ENCODE data around the gene LCTL. TPM values are rescaled to one million over a fixed set of nuclear protein-coding genes. Genes with fewer than 3 reads are reported as not detected.

Gene LCTL
- total RNA-seq, 1 experiment from 2014 or later, result not detected

- no peak for TF ChIP-seq CTCF (IDR thresholded peaks at IDR 0.05; ENCODE audit: unreplicated experiment)
- Mint-ChIP-seq H3K9me3 (ENCODE audit: unreplicated experiment) (no peaks in the 10 kb centered on the region), H3K4me3 (ENCODE audit: unreplicated experiment) (no peak overlapping the region), H3K4me1 (ENCODE audit: insufficient read depth, unreplicated experiment) (no peaks in the 10 kb centered on the region), H3K27ac (ENCODE audit: low read depth, unreplicated experiment) (no peak overlapping the region), H3K36me3 (ENCODE audit: insufficient read depth, unreplicated experiment) (no peaks in the 10 kb centered on the region), H3K27me3 (ENCODE audit: insufficient read depth, unreplicated experiment) (no peaks in the 10 kb centered on the region)
- ChIA-PET POLR2A (interaction anchor here (0.6 kb wide), 1 partner anchor 650 kb away, joined by 4 read pairs; no protein-coding TSS in a partner anchor), CTCF (no interaction called here)
- no peak for DNase-seq (ENCODE audit: unreplicated experiment)
- intact Hi-C loops (cut with micrococcal nuclease), result no loop called here
- BruUV-seq (replicated peaks), result no TSS peak
Observed at GRCh38 chr15:66611257-66612053, 45.7 kb upstream of the LCTL start.

GRCh38 chr15:66609876-66610275 lies 44.1 kb upstream of the LCTL start:
- H3K27me3 Mint-ChIP-seq (ENCODE audit: insufficient read depth, unreplicated experiment), result no peaks in the 10 kb centered on the region
- no peaks in the 10 kb centered on the region for H3K36me3 Mint-ChIP-seq (ENCODE audit: insufficient read depth, unreplicated experiment)
- ChIA-PET CTCF (interaction anchor here (0.8 to 3.6 kb wide), 4 partner anchors 9 to 242 kb away, joined by 3 to 16 read pairs (median 10); no protein-coding TSS in a partner anchor), POLR2A (interaction anchor here (0.6 kb wide), 1 partner anchor 9 kb away, joined by 3 read pairs; no protein-coding TSS in a partner anchor)
- DNase-seq (ENCODE audit: unreplicated experiment), result no peak
- no peak overlapping the region for H3K4me3 Mint-ChIP-seq (ENCODE audit: unreplicated experiment)
- no peak overlapping the region for H3K27ac Mint-ChIP-seq (ENCODE audit: low read depth, unreplicated experiment)
- no peak for TF ChIP-seq CTCF (IDR thresholded peaks at IDR 0.05; ENCODE audit: unreplicated experiment)
- H3K9me3 Mint-ChIP-seq (ENCODE audit: unreplicated experiment), result no peaks in the 10 kb centered on the region
- intact Hi-C loops (cut with micrococcal nuclease), result no loop called here
- H3K4me1 Mint-ChIP-seq (ENCODE audit: insufficient read depth, unreplicated experiment), result no peaks in the 10 kb centered on the region
- BruUV-seq (replicated peaks), result no TSS peak

- TF ChIP-seq CTCF (IDR thresholded peaks at IDR 0.05; ENCODE audit: unreplicated experiment), result no peak
- H3K4me3 Mint-ChIP-seq (ENCODE audit: unreplicated experiment), result no peak overlapping the region
- H3K27me3 Mint-ChIP-seq (ENCODE audit: insufficient read depth, unreplicated experiment), result no peaks in the 10 kb centered on the region
- no TSS peak for BruUV-seq (replicated peaks)
- POLR2A ChIA-PET, result interaction anchor here (0.6 kb wide), 1 partner anchor 243 kb away, joined by 3 read pairs; no protein-coding TSS in a partner anchor
- H3K27ac Mint-ChIP-seq (ENCODE audit: low read depth, unreplicated experiment), result no peak overlapping the region
- no peaks in the 10 kb centered on the region for H3K36me3 Mint-ChIP-seq (ENCODE audit: insufficient read depth, unreplicated experiment)
- no peak for DNase-seq (ENCODE audit: unreplicated experiment)
- no peaks in the 10 kb centered on the region for H3K9me3 Mint-ChIP-seq (ENCODE audit: unreplicated experiment)
- CTCF ChIA-PET, result interaction anchor here (0.7 to 3.6 kb wide), 5 partner anchors 10 to 243 kb away, joined by 3 to 18 read pairs (median 14); no protein-coding TSS in a partner anchor
- H3K4me1 Mint-ChIP-seq (ENCODE audit: insufficient read depth, unreplicated experiment), result no peaks in the 10 kb centered on the region
- intact Hi-C loops (cut with micrococcal nuclease), result no loop called here
Observed at GRCh38 chr15:66608881-66609280, 43.1 kb upstream of the LCTL start.

GRCh38 chr15:66608159-66608558 lies 42.4 kb upstream of the LCTL start:
- Mint-ChIP-seq H3K36me3 (ENCODE audit: insufficient read depth, unreplicated experiment) (no peaks in the 10 kb centered on the region), H3K4me1 (ENCODE audit: insufficient read depth, unreplicated experiment) (no peaks in the 10 kb centered on the region), H3K9me3 (ENCODE audit: unreplicated experiment) (no peaks in the 10 kb centered on the region), H3K4me3 (ENCODE audit: unreplicated experiment) (no peak overlapping the region), H3K27me3 (ENCODE audit: insufficient read depth, unreplicated experiment) (no peaks in the 10 kb centered on the region), H3K27ac (ENCODE audit: low read depth, unreplicated experiment) (no peak overlapping the region)
- no TSS peak for BruUV-seq (replicated peaks)
- intact Hi-C loops (cut with micrococcal nuclease), result no loop called here
- no peak for TF ChIP-seq CTCF (IDR thresholded peaks at IDR 0.05; ENCODE audit: unreplicated experiment)
- DNase-seq (ENCODE audit: unreplicated experiment), result no peak
- CTCF ChIA-PET, result interaction anchor here (0.7 to 3.6 kb wide), 5 partner anchors 11 to 692 kb away, joined by 3 to 18 read pairs (median 5); no protein-coding TSS in a partner anchor
- POLR2A ChIA-PET, result interaction anchor here (0.6 kb wide), 1 partner anchor 244 kb away, joined by 3 read pairs; no protein-coding TSS in a partner anchor
